Calu3 (cell line): ENCODE data around the gene GNG12. TPM values are rescaled to one million over a fixed set of nuclear protein-coding genes. Genes with fewer than 3 reads are reported as not detected.

Experiments used
- BruUV-seq: library from RNA; stranded (reverse); fragments of 400-500 nt; replicated peaks from 2 replicates; lab custom pipeline; 2021; lab: Mats Ljungman, UMichigan
- CTCF ChIA-PET: fragments of 300-600 bp; sonication (Branson Sonifier 250); formaldehyde crosslinking; loops from one replicate; lab custom pipeline; 2022; ENCODE audit warnings: antibody characterized with exemption; lab: Charles Lee
- DNase-seq: peaks from one replicate; pipeline ENCODE4 v3.0.0; 2022
- H3K27ac Mint-ChIP-seq: one replicate; pipeline ENCODE4 v1.8.0; 2022; ENCODE audit warnings: mixed read lengths; ENCODE audit not compliant: unreplicated experiment
- H3K27me3 Mint-ChIP-seq: one replicate; pipeline ENCODE4 v1.8.0; 2022; ENCODE audit warnings: mixed read lengths; ENCODE audit not compliant: unreplicated experiment
- H3K36me3 Mint-ChIP-seq: one replicate; pipeline ENCODE4 v1.8.0; 2022; ENCODE audit warnings: mild to moderate bottlenecking, moderate library complexity, mixed read lengths; ENCODE audit not compliant: insufficient read depth, unreplicated experiment
- H3K4me1 Mint-ChIP-seq: one replicate; pipeline ENCODE4 v1.8.0; 2022; ENCODE audit warnings: mild to moderate bottlenecking, low read depth, mixed read lengths; ENCODE audit not compliant: unreplicated experiment
- H3K4me3 Mint-ChIP-seq: one replicate; pipeline ENCODE4 v1.8.0; 2022; ENCODE audit warnings: mild to moderate bottlenecking, low read depth, moderate library complexity, mixed read lengths; ENCODE audit not compliant: unreplicated experiment
- H3K9me3 Mint-ChIP-seq: one replicate; pipeline ENCODE4 v1.8.0; 2022; ENCODE audit warnings: low read depth, mixed read lengths; ENCODE audit not compliant: unreplicated experiment
- CTCF ChIP-seq: fragments of 200-600 bp; IDR thresholded peaks from one replicate; pipeline ENCODE4 v1.8.0; 2022; ENCODE audit warnings: antibody characterized with exemption; ENCODE audit not compliant: unreplicated experiment
- intact Hi-C: fragments of 100-400 bp; cut with micrococcal nuclease; formaldehyde crosslinking; loops from one replicate; pipeline ENCODE4 v1.10.0; 2022; ENCODE audit not compliant: unreplicated experiment
- total RNA-seq: library from RNA; stranded (reverse); gene quantifications from 2 replicates; pipeline ENCODE4 v1.2.3, GENCODE V29; 2022

The GNG12 gene
- total RNA-seq, 1 experiment from 2014 or later = 85.6 TPM

- peaks cover 5% of the 10 kb centered on the region for H3K36me3 Mint-ChIP-seq
- H3K4me3 Mint-ChIP-seq = no peak overlapping the region
- peaks cover 59% of the 10 kb centered on the region for H3K4me1 Mint-ChIP-seq
- no peaks in the 10 kb centered on the region for H3K27me3 Mint-ChIP-seq
- BruUV-seq = no TSS peak
- peak overlapping the region; percentile 16 for H3K27ac Mint-ChIP-seq
- CTCF ChIA-PET = no interaction called here
- TF ChIP-seq CTCF = no peak
- DNase-seq = no peak
- intact Hi-C loops = no loop called here
- no peaks in the 10 kb centered on the region for H3K9me3 Mint-ChIP-seq
Observed at GRCh38 chr1:67716800-67717199, 116.5 kb downstream of the GNG12 start.

GRCh38 chr1:67715819-67716218, 117.4 kb downstream of the GNG12 start:
- Mint-ChIP-seq H3K9me3 (no peaks in the 10 kb centered on the region), H3K4me1 (peaks cover 68% of the 10 kb centered on the region), H3K4me3 (no peak overlapping the region), H3K27ac (peak overlapping the region; percentile 13), H3K36me3 (peaks cover 5% of the 10 kb centered on the region), H3K27me3 (no peaks in the 10 kb centered on the region)
- intact Hi-C loops = no loop called here
- no peak for DNase-seq
- no peak for TF ChIP-seq CTCF
- CTCF ChIA-PET = no interaction called here
- BruUV-seq = no TSS peak

GRCh38 chr1:67713057-67713846, 120.0 kb downstream of the GNG12 start:
- Mint-ChIP-seq H3K9me3 (no peaks in the 10 kb centered on the region), H3K27ac (peak overlapping the region; percentile 58), H3K4me3 (peak overlapping the region; percentile 29), H3K27me3 (no peaks in the 10 kb centered on the region), H3K36me3 (peaks cover 5% of the 10 kb centered on the region), H3K4me1 (peaks cover 73% of the 10 kb centered on the region)
- TF ChIP-seq CTCF = no peak
- CTCF ChIA-PET = interaction anchor here (0.7 to 1.4 kb wide), 5 partner anchors 25 to 161 kb away, joined by 3 to 5 read pairs (median 3); partner anchors contain the start of gene GADD45A
- DNase-seq = peak; percentile 68
- no TSS peak for BruUV-seq
- intact Hi-C loops = loop anchor here (5.0 kb wide), 1 partner anchor 34 kb away; no protein-coding TSS in a partner anchor

- TF ChIP-seq CTCF = no peak
- Mint-ChIP-seq H3K27me3 (no peaks in the 10 kb centered on the region), H3K9me3 (no peaks in the 10 kb centered on the region), H3K4me3 (no peak overlapping the region), H3K36me3 (peaks cover 5% of the 10 kb centered on the region), H3K27ac (no peak overlapping the region), H3K4me1 (peaks cover 64% of the 10 kb centered on the region)
- intact Hi-C loops = loop anchor here (5.0 kb wide), 1 partner anchor 35 kb away; no protein-coding TSS in a partner anchor
- CTCF ChIA-PET = interaction anchor here (1.0 to 1.4 kb wide), 5 partner anchors 11 to 210 kb away, joined by 3 to 5 read pairs (median 4); no protein-coding TSS in a partner anchor
- DNase-seq = no peak
- no TSS peak for BruUV-seq
Observed at GRCh38 chr1:67711855-67712212, 121.4 kb downstream of the GNG12 start.
